Glutamatergic neuron (in vitro differentiated cells): ENCODE measurements around the gene IRF5. TPM values are rescaled to one million over a fixed set of nuclear protein-coding genes. Genes with fewer than 3 reads are reported as not detected.

Experiments used
- DNase-seq: peaks from one replicate; pipeline ENCODE4 v3.0.0; 2022
- H3K27ac Mint-ChIP-seq: one replicate; pipeline ENCODE4 v1.8.0; 2020; ENCODE audit warnings: mild to moderate bottlenecking, mixed read lengths, inconsistent platforms; ENCODE audit not compliant: unreplicated experiment
- H3K27me3 Mint-ChIP-seq: one replicate; pipeline ENCODE4 v1.8.0; 2020; ENCODE audit warnings: mild to moderate bottlenecking, moderate library complexity, mixed read lengths, inconsistent platforms; ENCODE audit not compliant: unreplicated experiment
- H3K36me3 Mint-ChIP-seq: one replicate; pipeline ENCODE4 v1.8.0; 2020; ENCODE audit warnings: mild to moderate bottlenecking, mixed read lengths, inconsistent platforms; ENCODE audit not compliant: unreplicated experiment
- H3K4me1 Mint-ChIP-seq: one replicate; pipeline ENCODE4 v1.8.0; 2020; ENCODE audit warnings: mild to moderate bottlenecking, low read depth, mixed read lengths, inconsistent platforms; ENCODE audit not compliant: unreplicated experiment
- H3K4me3 Mint-ChIP-seq: one replicate; pipeline ENCODE4 v1.8.0; 2020; ENCODE audit warnings: mild to moderate bottlenecking, mixed read lengths, inconsistent platforms; ENCODE audit not compliant: unreplicated experiment
- H3K9me3 Mint-ChIP-seq: one replicate; pipeline ENCODE4 v1.8.0; 2020; ENCODE audit warnings: mild to moderate bottlenecking, moderate library complexity, mixed read lengths, inconsistent platforms; ENCODE audit not compliant: unreplicated experiment
- CTCF ChIP-seq: fragments of 200-600 bp; sonication (generic); IDR thresholded peaks from one replicate; pipeline ENCODE4 v1.5.0; 2021; ENCODE audit not compliant: partially characterized antibody, unreplicated experiment
- total RNA-seq: library from RNA; stranded (reverse); fragmentation: NEBNext Ultra II Directional; extraction: Animal tissue kit (Norgen Biotek cat#: 25700); gene quantifications from one replicate; pipeline ENCODE4 v1.2.1, GENCODE V29; 2021; ENCODE audit not compliant: unreplicated experiment

IRF5 gene
- total RNA-seq, 1 donor from 2014 or later: not detected

GRCh38 chr7:128914566-128915151, 23.1 kb upstream of the IRF5 start:
- no peak overlapping the region for H3K27ac Mint-ChIP-seq
- DNase-seq: no peak

GRCh38 chr7:128915271-128915819, 22.4 kb upstream of the IRF5 start:
- H3K4me3 Mint-ChIP-seq: peak overlapping the region; percentile 69

More at GRCh38 chr7:128914566-128915151, 23.1 kb upstream of the IRF5 start:
- H3K4me3 Mint-ChIP-seq: no peak overlapping the region
- H3K9me3 Mint-ChIP-seq: peaks cover 2% of the 10 kb centered on the region
- no peaks in the 10 kb centered on the region for H3K36me3 Mint-ChIP-seq
- TF ChIP-seq CTCF: no peak
- H3K4me1 Mint-ChIP-seq: peaks cover 18% of the 10 kb centered on the region
- H3K27me3 Mint-ChIP-seq: peaks cover 23% of the 10 kb centered on the region

GRCh38 chr7:128915841-128916642, 21.7 kb upstream of the IRF5 start:
- Mint-ChIP-seq H3K4me1 (peaks cover 25% of the 10 kb centered on the region), H3K27me3 (peaks cover 20% of the 10 kb centered on the region), H3K36me3 (no peaks in the 10 kb centered on the region), H3K27ac (no peak overlapping the region), H3K4me3 (no peak overlapping the region), H3K9me3 (peaks cover 1% of the 10 kb centered on the region)
- no peak for DNase-seq
- TF ChIP-seq CTCF: no peak

More at GRCh38 chr7:128915271-128915819, 22.4 kb upstream of the IRF5 start:
- Mint-ChIP-seq H3K27ac (no peak overlapping the region), H3K27me3 (peaks cover 23% of the 10 kb centered on the region), H3K36me3 (no peaks in the 10 kb centered on the region), H3K4me1 (peaks cover 21% of the 10 kb centered on the region), H3K9me3 (peaks cover 3% of the 10 kb centered on the region)
- TF ChIP-seq CTCF: no peak
- DNase-seq: no peak

- DNase-seq: no peak
- peaks cover 21% of the 10 kb centered on the region for H3K4me1 Mint-ChIP-seq
- H3K36me3 Mint-ChIP-seq: no peaks in the 10 kb centered on the region
- H3K27me3 Mint-ChIP-seq: peaks cover 19% of the 10 kb centered on the region
- no peak for TF ChIP-seq CTCF
- H3K27ac Mint-ChIP-seq: no peak overlapping the region
- peaks cover 1% of the 10 kb centered on the region for H3K9me3 Mint-ChIP-seq
- no peak overlapping the region for H3K4me3 Mint-ChIP-seq
Measured at GRCh38 chr7:128916643-128916915, 21.1 kb upstream of the IRF5 start.

GRCh38 chr7:128917122-128917521, 20.6 kb upstream of the IRF5 start:
- Mint-ChIP-seq H3K4me3 (no peak overlapping the region), H3K27me3 (peaks cover 21% of the 10 kb centered on the region)
- TF ChIP-seq CTCF: no peak

More at GRCh38 chr7:128917122-128917521, 20.6 kb upstream of the IRF5 start:
- H3K36me3 Mint-ChIP-seq: no peaks in the 10 kb centered on the region
- peaks cover 21% of the 10 kb centered on the region for H3K4me1 Mint-ChIP-seq
- H3K27ac Mint-ChIP-seq: no peak overlapping the region
- no peak for DNase-seq
- peaks cover 2% of the 10 kb centered on the region for H3K9me3 Mint-ChIP-seq
